ENCODE data around the gene CYTH4.

Gene CYTH4

DNA sequence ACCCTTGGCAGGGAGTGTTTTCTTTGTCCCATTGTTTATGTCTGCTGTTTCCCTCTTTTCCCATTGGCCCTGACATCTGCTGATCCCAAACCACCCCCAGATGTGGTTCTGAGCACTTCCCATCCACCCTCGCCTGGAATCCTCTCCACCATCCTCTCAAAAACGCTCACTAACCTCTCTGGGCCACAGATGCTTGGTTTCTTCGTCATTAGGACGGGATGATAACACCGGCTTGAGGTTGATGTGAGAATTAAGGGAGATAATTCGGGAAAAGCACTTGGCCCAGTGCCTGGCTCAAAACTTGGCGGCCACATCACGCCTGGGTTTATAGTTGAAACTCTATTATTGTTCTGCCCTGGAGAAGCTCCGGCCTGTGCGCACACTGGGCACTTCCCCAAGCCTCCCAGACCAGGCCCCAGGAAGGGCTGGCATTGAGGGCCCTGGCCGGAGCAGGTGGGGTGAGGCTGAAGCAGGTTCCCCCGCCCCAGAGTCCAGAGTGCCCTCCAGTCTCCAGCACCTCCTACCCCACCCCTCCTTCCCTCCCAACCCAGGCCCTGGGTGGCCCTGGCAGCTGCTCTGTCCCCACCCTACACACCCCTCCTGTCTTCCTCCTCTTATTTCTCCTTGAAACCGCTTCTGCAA is 63.7 kb downstream of the CYTH4 start:
- no peak for DNase-seq (ENCODE audit: low read depth, low spot score)

DNA sequence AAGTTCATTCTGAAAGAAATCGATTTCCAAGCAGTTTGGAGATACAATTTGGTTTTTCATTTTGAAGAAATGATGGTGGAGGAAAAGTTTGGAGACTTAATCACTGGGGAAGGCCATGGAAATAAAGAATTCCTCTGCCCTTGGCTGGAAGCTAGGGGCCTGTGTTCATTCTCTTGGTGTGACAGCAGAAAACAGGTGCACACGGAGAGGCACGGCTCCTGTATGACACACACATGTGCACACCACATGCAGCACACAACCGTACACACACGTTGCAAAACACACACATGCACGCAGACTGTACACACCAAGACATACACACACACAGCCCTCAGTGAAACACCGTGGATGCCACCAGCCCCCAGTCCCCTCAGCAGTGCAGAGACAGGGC is 64.2 kb downstream of the CYTH4 start:
- DNase-seq (ENCODE audit: low read depth, low spot score), result no peak

DNA sequence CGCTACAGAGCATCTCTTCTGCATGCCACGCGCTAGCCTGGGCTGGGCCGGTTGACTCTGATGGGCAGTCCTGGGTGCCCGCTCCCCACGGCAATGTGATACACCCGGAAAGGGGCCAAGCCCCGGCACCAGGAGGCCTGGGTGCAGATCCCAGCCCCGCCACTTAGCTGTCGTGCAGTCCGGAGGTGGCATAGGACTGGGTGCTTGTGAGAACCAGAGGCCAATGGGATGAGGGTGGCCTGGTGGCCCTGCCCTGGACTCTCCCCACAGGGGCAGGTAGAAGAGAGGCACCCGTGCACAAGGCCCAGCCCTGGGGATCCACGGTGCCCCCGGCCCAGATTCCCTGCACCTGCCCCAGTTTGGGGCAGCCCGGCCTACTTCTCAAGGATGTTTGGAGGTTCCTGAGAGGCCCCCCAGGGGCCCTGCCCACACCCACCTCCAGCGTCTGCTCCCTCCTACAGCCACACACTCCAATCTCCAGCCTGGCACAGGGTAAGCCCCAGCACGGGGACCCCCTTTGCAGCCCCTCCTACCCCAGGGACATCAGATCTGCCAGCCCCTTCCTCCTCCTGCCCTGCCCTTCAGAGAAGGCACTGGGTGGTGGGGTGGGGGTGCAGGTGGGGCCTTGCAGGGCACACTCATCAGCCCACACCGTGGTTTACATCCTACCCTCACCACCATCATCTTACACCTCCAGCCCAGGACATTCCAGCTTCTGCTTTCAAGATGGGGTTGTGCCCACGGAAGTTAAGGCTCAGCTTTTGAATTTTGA is 66.9 kb downstream of the CYTH4 start:
- no peak for DNase-seq (ENCODE audit: low read depth, low spot score)

DNA sequence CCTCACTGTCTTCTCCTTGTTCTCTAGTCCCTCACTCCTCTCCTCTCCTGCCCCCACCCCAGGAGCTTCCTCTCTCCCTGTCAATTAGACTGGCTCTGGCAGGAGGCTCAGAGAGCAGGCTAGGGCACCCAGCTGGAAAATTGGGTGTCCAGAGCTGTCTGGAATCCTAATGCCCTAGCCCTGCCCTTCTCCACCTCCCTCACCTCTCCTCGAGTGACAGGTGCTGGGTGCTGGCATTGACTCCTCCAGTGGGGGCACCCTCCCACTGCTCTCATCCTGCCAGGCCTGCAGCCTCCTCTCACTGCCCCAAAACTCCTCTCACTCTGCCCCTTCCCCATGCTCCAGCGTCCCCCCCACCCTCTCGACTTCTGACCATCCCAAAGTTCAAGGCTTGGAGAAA is 68.9 kb downstream of the CYTH4 start:
- no peak for DNase-seq (ENCODE audit: low read depth, low spot score)

DNA sequence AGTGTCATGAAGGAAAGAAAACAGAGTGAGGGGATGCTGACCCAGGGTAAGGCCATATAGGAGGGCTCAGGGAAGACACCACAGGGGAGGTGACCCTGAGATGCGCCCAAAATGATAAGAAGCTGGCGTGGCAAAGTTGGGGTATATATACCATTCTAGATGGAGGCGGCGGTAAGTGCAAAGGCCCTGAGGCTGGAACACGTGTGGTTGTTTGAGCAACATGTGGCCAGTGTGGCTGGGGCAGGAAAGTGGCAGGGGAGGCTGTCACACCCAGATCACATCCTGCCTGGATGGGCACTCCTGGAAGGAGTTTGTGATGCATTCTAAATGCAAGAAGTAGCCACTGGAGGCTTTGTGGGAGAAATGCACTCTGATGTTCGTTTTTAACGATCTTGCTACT is 70.2 kb downstream of the CYTH4 start:
- DNase-seq (ENCODE audit: low read depth, low spot score), result no peak

DNA sequence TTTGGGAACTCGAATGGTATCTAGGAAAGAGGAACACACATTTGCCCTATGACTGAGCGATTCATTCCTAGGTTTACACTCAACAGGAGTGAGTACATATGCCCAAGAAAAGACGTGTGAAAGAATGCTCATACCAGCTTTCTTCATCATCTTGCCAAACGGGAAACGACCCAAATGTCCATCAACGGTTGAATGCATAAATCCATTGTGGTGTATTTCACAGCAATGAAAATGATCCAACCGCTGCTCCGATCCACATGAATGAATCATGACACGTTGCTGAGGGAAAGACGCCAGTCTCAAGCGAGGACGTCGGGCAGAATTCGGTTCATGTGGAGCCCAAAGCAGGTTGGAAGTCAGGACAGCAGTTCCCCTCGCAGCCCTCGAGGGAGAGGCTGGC is 71.5 kb downstream of the CYTH4 start:
- no peak for DNase-seq (ENCODE audit: low read depth, low spot score)

DNA sequence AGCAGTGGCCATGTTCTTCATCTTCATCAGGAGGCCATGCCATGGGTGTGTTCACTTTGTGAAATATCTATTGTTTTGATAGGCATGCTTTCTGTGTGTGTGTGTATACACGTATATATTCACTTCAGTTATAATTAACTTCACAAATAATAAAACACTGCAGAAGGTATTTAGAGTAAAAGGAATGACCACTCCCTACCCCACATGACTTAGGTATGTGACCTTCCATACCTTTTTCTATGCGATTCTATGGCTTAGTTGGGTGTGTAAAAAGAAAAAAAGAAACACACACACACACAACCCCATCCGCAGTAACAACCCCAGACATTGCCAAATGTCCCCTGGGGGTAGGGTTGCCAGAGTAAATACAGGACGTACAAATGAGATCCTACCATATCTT is 72.0 kb downstream of the CYTH4 start:
- no peak for DNase-seq (ENCODE audit: low read depth, low spot score)

DNA sequence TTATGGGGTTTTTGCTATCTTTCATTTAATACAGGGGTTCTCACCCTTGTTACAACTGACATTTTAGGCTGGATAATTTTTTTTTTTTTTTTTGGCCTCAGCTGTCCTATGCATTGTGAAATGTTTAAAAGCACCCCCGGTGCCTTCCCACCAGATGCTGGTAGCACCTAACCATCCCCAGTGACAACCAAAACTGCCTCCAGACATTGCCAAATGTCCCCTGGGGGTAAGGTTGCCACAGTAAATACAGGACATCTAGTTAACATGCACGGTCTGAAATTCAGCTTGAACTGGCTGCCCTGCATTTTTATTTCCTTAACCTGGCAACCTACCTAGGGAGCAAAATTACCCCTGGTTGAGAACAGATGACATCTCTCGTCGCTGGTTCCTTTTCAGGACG is 72.4 kb downstream of the CYTH4 start:
- DNase-seq (ENCODE audit: low read depth, low spot score), result no peak

DNA sequence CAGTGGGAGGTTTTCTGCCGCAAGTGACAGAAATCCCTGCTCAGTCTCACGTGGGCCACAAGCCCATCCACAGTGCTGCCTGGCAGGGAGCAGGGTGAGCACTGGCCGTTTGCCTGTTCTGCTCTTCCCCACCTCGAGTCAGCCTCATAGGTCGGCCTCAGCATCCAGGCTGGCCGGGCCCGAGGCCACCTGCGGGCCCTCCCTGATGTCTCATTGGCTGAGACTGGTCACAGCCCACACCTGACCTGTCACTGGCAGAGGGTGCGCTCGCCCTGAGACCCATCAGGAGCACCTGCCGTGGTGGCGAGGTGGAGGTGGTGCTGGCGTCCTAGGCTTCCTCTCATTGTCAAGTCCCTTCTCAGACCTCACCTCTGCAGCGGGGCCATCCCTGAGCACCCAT is 72.9 kb downstream of the CYTH4 start:
- DNase-seq (ENCODE audit: low read depth, low spot score), result no peak

DNA sequence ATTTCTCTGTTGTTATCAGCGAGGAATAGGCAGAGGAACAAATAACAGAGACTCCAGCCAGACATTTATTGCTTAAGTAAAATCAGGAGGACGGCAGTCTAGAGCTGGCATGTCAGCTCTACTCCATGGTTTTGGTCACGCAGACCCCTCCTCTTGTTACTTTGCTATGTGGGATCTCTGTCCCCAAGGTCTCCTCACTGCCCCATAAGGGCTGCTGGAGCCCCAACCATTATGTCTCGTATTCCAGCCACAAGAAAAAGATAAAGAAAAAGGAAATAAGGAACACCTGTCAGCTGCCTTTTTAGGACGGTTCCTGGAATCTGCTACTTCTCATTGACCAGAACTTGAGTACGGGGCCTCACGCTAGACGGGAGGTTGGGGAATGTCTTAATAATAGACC is 74.6 kb downstream of the CYTH4 start:
- DNase-seq (ENCODE audit: low read depth, low spot score), result no peak

DNA sequence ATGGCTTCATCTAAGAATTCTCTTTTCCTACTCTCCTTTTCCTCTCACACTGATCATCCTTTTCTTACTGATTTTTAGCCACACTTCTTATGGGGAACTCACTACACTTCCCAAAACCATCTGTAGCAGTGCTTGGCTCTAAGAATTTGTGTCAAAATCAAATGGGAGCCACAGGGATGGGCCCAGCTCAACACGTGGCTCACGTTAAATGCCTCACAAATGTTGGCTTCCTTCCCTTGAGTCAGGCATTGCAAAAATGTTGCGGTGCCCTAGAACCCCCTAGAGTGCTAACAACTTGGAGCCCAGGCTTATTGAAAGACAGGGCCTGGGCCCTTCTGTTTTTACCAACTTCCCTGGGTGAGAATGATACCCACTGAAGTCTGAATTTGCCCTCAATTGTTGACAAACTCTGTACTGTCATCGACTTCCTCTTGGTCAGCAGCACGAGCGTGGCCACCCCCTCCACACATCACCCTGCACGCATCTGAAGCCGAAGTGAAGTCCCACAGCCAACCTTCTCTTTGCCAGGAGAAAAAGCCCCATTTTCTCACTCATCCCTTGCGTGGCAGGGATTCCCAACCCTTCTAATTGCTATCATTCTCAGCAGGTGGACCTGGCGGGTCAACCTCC is 75.3 kb downstream of the CYTH4 start:
- DNase-seq (ENCODE audit: low read depth, low spot score), result no peak

DNA sequence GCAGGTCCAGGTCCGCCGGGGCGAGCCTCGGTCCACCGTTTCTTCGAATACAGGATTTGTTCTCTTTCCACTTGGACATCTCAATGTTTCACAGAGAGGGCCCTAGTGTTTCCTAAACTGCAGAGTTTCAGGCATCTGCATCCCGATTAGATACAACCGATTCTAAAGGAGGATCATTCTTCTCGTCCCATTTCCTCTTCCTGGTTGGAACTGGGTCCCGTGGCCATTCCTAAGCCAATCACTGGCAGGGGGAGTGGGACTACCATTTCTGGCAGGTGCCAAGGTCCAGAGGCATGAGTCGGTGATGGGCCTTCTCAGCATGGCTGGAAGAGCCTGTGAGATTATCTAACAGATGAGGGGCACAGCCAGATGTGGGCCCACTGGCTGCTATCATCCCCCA is 76.1 kb downstream of the CYTH4 start:
- no peak for DNase-seq (ENCODE audit: low read depth, low spot score)

DNA sequence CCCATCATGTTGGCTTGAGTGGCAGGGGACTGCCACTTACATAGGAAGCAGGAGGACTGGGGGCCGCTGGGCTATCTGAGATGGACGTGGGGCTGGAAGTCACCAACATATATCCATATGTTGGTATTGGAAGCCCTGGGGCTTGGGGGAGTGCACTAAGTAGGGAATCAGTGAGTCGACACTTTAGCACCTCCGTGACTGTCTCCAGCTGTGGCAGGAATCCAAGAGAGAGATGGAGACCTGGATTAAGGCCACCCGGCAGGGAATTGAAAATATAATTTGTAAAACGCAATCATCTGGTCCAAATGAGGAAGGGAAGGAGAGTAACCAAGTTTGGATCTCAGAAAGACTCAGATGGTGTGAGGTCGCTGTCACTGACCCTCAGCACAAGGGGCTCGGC is 76.6 kb downstream of the CYTH4 start:
- no peak for DNase-seq (ENCODE audit: low read depth, low spot score)

DNA sequence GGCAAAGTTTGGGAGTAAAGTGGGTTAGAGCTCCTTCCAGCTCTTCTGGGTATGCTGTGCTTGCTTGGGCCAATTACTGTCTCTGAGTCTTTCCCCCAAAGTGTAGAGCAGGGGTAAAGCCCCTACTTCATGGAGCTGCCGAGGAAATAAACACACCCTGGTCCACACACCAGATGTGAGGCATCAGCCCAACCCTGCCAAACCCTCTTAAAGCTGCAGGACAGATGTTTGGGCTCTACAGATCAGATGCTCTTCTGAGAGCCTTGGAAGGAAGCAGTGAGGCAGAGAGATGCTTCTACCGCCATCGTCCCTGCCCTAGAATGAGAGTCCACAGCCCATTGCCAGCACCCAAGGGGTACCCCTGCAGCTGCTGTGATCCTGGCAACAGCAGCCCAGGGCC is 80.3 kb downstream of the CYTH4 start:
- DNase-seq (ENCODE audit: low read depth, low spot score), result no peak

DNA sequence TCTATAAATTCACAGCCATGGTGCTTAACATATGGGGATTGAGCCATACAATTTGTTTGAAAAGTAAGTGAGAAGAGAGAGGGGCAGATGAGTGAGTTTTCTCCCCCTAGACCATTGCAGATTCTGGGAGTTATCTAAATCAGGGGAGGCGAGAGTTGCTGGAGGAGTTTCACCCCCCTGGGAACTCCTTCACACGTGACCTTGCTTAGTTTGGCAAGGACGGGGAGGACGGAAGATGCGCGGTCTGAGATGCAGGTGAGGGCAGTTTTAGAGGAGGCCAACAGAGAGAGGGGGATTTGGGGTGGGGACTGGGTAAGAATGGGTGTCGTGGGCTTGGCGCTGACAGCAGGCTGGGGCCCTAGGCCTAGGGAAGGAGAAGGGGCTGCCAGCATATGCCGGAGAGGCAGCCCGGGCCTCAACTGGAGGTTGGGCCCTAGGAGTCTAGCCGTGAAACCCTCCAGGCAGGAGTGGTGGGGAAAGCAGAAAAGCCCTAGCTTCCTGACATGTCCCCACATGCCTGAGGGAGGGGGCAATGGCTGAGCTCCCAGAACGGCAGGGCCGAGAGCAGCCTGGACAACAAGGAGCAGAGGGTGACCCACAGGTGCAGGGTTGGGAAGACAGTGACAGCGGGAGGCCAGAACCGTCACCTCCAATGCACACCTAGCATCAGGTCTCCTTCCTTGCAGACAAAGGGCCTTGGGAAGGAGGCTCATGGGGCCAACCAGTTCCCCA is 81.1 kb downstream of the CYTH4 start:
- DNase-seq (ENCODE audit: low read depth, low spot score), result no peak

Data from activated CD4-positive, CD25-positive, alpha-beta regulatory T cell treated with anti-CD3 and anti-CD28 coated beads, Interleukin-2, amount 50 U/mL, for 16 hours (primary cell).